Loucy (cell line): ENCODE data around the gene ZNF280D.

Experiments used
- H2AFZ ChIP-seq: fragments of 200-600 bp; sonication (generic); 2 replicates; pipeline ENCODE4 v1.6.0; 2016; ENCODE audit warnings: antibody characterized with exemption, mild to moderate bottlenecking, low read length, moderate library complexity
- H3F3A ChIP-seq: fragments of 200-600 bp; 2 replicates; pipeline ENCODE4 v1.6.0; 2016; ENCODE audit warnings: antibody characterized with exemption, low read depth, mild to moderate bottlenecking
- H3K27me3 ChIP-seq: fragments of 200-600 bp; sonication (generic); 2 replicates; pipeline ENCODE4 v1.6.1; 2014; ENCODE audit warnings: low read length, mild to moderate bottlenecking; ENCODE audit not compliant: insufficient read depth, poor library complexity, severe bottlenecking
- H3K36me3 ChIP-seq: fragments of 200-600 bp; sonication (generic); 2 replicates; pipeline ENCODE4 v1.6.1; 2016; ENCODE audit warnings: low read length; ENCODE audit not compliant: insufficient read depth
- H3K4me1 ChIP-seq: fragments of 200-600 bp; sonication (generic); 2 replicates; pipeline ENCODE4 v1.5.1; 2014; ENCODE audit warnings: low read length, mild to moderate bottlenecking; ENCODE audit not compliant: insufficient read depth, poor library complexity, severe bottlenecking
- H3K4me2 ChIP-seq: fragments of 200-600 bp; sonication (generic); 2 replicates; pipeline ENCODE4 v1.6.0; 2014; ENCODE audit warnings: antibody characterized with exemption, low read length, low read depth, mild to moderate bottlenecking; ENCODE audit not compliant: poor library complexity, severe bottlenecking
- H3K4me3 ChIP-seq: fragments of 200-600 bp; sonication (generic); 2 replicates; pipeline ENCODE4 v1.5.1; 2014; ENCODE audit warnings: low read length, mild to moderate bottlenecking, mixed read lengths; ENCODE audit not compliant: poor library complexity, severe bottlenecking
- H3K79me2 ChIP-seq: fragments of 200-600 bp; sonication (generic); 2 replicates; pipeline ENCODE4 v1.6.1; 2014; ENCODE audit warnings: low read length; ENCODE audit not compliant: insufficient read depth
- H3K9ac ChIP-seq: fragments of 200-600 bp; sonication (generic); 2 replicates; pipeline ENCODE4 v1.6.0; 2014; ENCODE audit warnings: mild to moderate bottlenecking, low read depth, low read length, moderate library complexity; ENCODE audit not compliant: poor library complexity, severe bottlenecking
- H3K9me2 ChIP-seq: fragments of 200-600 bp; sonication (generic); replicated peaks from 2 replicates; pipeline ENCODE4 v1.6.1; 2016; ENCODE audit warnings: low read depth, low read length, mixed read lengths
- H3K9me3 ChIP-seq: fragments of 200-600 bp; sonication (generic); 2 replicates; pipeline ENCODE4 v1.6.1; 2014; ENCODE audit warnings: mild to moderate bottlenecking, antibody characterized with exemption, low read length, low read depth; ENCODE audit not compliant: insufficient read depth
- H4K20me1 ChIP-seq: fragments of 200-600 bp; sonication (generic); 2 replicates; pipeline ENCODE4 v1.6.0; 2014; ENCODE audit warnings: antibody characterized with exemption, low read length, mild to moderate bottlenecking; ENCODE audit not compliant: insufficient read depth, poor library complexity, severe bottlenecking
- EZH2phosphoT487 ChIP-seq: fragments of 200-600 bp; IDR thresholded peaks from 2 replicates; pipeline ENCODE4 v1.6.1; 2018; ENCODE audit warnings: antibody characterized with exemption, mild to moderate bottlenecking, moderate library complexity, borderline replicate concordance
- TF ChIP-seq, protein P1 (sequence below): fragments of 200-600 bp; sonication (generic); conservative IDR thresholded peaks from 2 replicates; pipeline ENCODE4 v1.5.1; 2014; ENCODE audit warnings: mild to moderate bottlenecking, antibody characterized with exemption, low read length

The ZNF280D gene

DNA sequence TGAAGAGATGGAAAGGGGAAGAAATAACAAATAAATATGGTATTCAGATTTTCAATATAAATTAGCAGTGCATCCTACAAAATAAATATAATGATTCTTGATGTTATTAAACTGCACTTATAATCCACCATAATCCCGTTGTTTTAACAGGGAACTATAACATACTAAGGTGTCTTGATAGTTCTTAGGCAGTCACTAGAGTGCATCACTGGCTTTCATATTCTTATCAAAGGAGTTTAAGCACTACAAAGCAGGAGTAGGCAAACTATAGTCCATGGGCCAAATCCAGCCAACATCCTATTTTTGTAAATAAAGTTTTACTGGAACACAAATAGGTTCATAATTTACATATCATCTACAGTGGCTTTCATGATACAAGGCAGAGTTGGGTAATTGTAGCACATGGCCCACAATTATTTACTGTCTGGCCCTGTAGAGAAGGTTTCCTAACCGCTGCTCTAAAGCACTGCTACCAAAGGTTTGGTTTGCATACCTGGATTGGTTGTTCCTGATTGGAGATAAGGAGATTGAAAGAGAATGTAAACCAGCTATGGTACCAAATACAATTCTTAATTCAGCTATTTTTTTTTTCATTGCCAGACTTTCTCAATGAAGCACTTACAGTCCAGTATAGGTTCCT, 104.3 kb downstream of the ZNF280D start:
- no peak for TF ChIP-seq EZH2phosphoT487
- TF ChIP-seq, protein P1, sequence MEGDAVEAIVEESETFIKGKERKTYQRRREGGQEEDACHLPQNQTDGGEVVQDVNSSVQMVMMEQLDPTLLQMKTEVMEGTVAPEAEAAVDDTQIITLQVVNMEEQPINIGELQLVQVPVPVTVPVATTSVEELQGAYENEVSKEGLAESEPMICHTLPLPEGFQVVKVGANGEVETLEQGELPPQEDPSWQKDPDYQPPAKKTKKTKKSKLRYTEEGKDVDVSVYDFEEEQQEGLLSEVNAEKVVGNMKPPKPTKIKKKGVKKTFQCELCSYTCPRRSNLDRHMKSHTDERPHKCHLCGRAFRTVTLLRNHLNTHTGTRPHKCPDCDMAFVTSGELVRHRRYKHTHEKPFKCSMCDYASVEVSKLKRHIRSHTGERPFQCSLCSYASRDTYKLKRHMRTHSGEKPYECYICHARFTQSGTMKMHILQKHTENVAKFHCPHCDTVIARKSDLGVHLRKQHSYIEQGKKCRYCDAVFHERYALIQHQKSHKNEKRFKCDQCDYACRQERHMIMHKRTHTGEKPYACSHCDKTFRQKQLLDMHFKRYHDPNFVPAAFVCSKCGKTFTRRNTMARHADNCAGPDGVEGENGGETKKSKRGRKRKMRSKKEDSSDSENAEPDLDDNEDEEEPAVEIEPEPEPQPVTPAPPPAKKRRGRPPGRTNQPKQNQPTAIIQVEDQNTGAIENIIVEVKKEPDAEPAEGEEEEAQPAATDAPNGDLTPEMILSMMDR: 0 out of 2 replicates have a peak, but pooled peaks have one; percentile 12
- no peaks in the 10 kb centered on the region for H4K20me1 ChIP-seq
- H2AFZ ChIP-seq: no peak overlapping the region
- no peaks in the 10 kb centered on the region for H3K79me2 ChIP-seq
- H3K27me3 ChIP-seq: no peaks in the 10 kb centered on the region
- H3K4me3 ChIP-seq: no peak overlapping the region
- H3K9me2 ChIP-seq: no peaks in the 10 kb centered on the region
- no peaks in the 10 kb centered on the region for H3K36me3 ChIP-seq
- H3F3A ChIP-seq: no peaks in the 10 kb centered on the region
- no peaks in the 10 kb centered on the region for H3K9me3 ChIP-seq
- H3K9ac ChIP-seq: no peak overlapping the region
- no peaks in the 10 kb centered on the region for H3K4me1 ChIP-seq
- H3K4me2 ChIP-seq: no peak overlapping the region

DNA sequence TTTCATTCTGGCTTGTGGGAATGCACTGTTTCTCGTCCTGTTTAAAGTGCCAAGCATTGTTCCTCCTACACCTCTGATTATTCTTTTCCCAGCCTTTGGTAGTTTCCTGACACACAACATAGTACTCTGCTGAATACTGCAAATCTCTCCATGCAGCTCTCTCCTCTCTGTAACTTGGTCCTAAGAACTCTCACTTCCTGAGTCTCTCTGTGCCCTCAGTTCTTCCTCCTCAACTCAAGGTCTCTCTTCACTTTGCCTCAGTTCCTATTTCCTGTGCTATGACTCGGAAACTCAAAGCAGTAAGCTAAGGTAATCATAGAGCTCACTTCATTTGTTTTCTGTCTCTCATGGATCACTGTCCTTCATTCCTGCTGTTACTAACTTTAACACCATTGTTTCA, 113.4 kb downstream of the ZNF280D start:
- Histone ChIP-seq H3K4me1 (no peaks in the 10 kb centered on the region), H3K9me2 (no peaks in the 10 kb centered on the region), H3K9ac (no peak overlapping the region), H3K79me2 (no peaks in the 10 kb centered on the region), H3K4me2 (no peak overlapping the region), H3K27me3 (no peaks in the 10 kb centered on the region), H3K9me3 (peaks cover 8% of the 10 kb centered on the region; the same call in 1 of the 2 replicates), H3F3A (no peaks in the 10 kb centered on the region), H4K20me1 (no peaks in the 10 kb centered on the region), H3K36me3 (no peaks in the 10 kb centered on the region), H2AFZ (peak overlapping the region; percentile 11; the same call in 1 of the 2 replicates), H3K4me3 (no peak overlapping the region)
- TF ChIP-seq, protein P1: no peak
- no peak for TF ChIP-seq EZH2phosphoT487

DNA sequence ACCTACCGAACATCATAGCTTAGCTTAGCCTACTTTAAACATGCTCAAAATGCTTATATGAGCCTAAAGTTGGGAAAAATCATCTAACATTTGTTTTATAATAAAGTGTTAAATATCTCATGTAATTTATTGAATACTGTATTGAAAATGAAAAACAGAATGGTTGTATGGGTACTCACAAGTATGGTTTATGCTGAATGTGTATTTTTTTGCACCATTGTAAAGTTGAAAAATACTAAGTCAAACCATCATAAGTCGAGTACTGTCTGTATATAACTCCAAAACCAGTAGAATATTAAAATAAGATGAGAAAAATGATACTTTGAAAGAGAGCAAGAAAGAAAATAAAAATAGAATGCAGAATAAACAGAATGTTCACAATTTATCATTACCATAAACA, 115.7 kb downstream of the ZNF280D start:
- Histone ChIP-seq H3F3A (no peaks in the 10 kb centered on the region), H3K9ac (no peak overlapping the region), H4K20me1 (no peaks in the 10 kb centered on the region), H3K4me2 (no peak overlapping the region), H2AFZ (no peak overlapping the region), H3K4me1 (peaks cover 9% of the 10 kb centered on the region), H3K9me3 (peaks cover 8% of the 10 kb centered on the region; the same call in 1 of the 2 replicates), H3K27me3 (no peaks in the 10 kb centered on the region), H3K36me3 (no peaks in the 10 kb centered on the region), H3K79me2 (no peaks in the 10 kb centered on the region), H3K4me3 (no peak overlapping the region), H3K9me2 (no peaks in the 10 kb centered on the region)
- TF ChIP-seq, protein P1: no peak
- no peak for TF ChIP-seq EZH2phosphoT487
